Transverse colon (tissue), 4 donors: Measurements from ENCODE around the gene CAMTA1. TPM values are rescaled to one million over a fixed set of nuclear protein-coding genes. Genes with fewer than 3 reads are reported as not detected.
"Not testable (repeated sequence)": the region's sequence is repeated elsewhere in the genome, so short reads cannot be mapped to it uniquely, and the experiment has no call there.

Experiments used
- DNase-seq: peaks from one replicate; pipeline ENCODE4 v3.0.0-alpha.2; 2019
- H3K27ac ChIP-seq, 4 donors: fragments of 200-600 bp; sonication (generic); 2 replicates each; pipeline ENCODE4 v1.5.1; 2016 to 2018; ENCODE audit warnings: inconsistent platforms in 4 of 4
- H3K27me3 ChIP-seq: fragments of 200-600 bp; sonication (generic); 2 replicates; pipeline ENCODE4 v1.5.1; 2017; ENCODE audit warnings: inconsistent platforms
- H3K36me3 ChIP-seq, 4 donors: fragments of 200-600 bp; sonication (generic); 2 replicates each; pipeline ENCODE4 v1.5.1; 2017 to 2019; ENCODE audit warnings: inconsistent platforms in 4 of 4
- H3K4me1 ChIP-seq, 4 donors: fragments of 200-600 bp; sonication (generic); 2 replicates each; pipeline ENCODE4 v1.5.1; 2017 to 2020; ENCODE audit warnings: inconsistent platforms in 4 of 4
- H3K4me3 ChIP-seq, 4 donors: fragments of 200-600 bp; sonication (generic); 1 replicate in 1 of 4; 2 replicates in 3 of 4; pipeline versions ENCODE4 v1.5.1 to v1.6.1; 2017 to 2019; ENCODE audit warnings: inconsistent platforms in 4 of 4
- H3K9me3 ChIP-seq, 2 donors: fragments of 200-600 bp; sonication (generic); 2 replicates each; pipeline ENCODE4 v1.5.1; 2017 to 2019; ENCODE audit warnings: inconsistent platforms in 2 of 2
- EP300 ChIP-seq: sonication (generic); formaldehyde crosslinking; IDR thresholded peaks from one replicate; pipeline ENCODE4 v1.6.1; 2017; ENCODE audit warnings: antibody characterized with exemption, low read depth
- POLR2A ChIP-seq: fragments of 450-650 bp; IDR thresholded peaks from one replicate; pipeline ENCODE4 v1.6.1; 2016; ENCODE audit warnings: antibody characterized with exemption, mild to moderate bottlenecking, moderate library complexity
- POLR2AphosphoS5 ChIP-seq, 3 donors: sonication (generic); formaldehyde crosslinking; IDR thresholded peaks; one replicate each; pipeline ENCODE4 v1.6.1; 2016; ENCODE audit warnings: antibody characterized with exemption in 3 of 3
- WGBS, 2 donors: methylation state at CpG; one replicate each; pipeline ENCODE4 v1.1.5; 2018; ENCODE audit warnings: low coverage in 1 of 2; 5-methylcytosine and 5-hydroxymethylcytosine counted together
- in situ Hi-C, 4 donors: fragments of 200-750 bp; cut with MboI; loops; one replicate each; pipeline versions ENCODE4 v1.15.0 to v1.15.1; 2017; ENCODE audit warnings: low sequenced_read_pairs in 3 of 4, low pct_ligation_motif_present in 1 of 4, low pct_unique_long_range_greater_than_20kb in 1 of 4
- intact Hi-C: fragments of 100-400 bp; cut with DNase I; formaldehyde crosslinking; loops from one replicate; pipeline ENCODE4 v1.15.1; 2023; ENCODE audit warnings: low total_unique reads
- total RNA-seq, 4 donors: library from RNA; depleted of rRNA; stranded (reverse); fragments of >200 nt; gene quantifications; one replicate each; pipeline ENCODE4 v1.1.0, GENCODE V29; 2016
- TF ChIP-seq, protein P1 (sequence below), 5 experiments: fragments of 200-600 bp in 3 of 5; fragments of 450-650 bp in 2 of 5; sonication (generic) in 3 of 5; IDR thresholded peaks; 1 replicate in 2 of 5; 2 replicates in 3 of 5; pipeline ENCODE4 v1.5.1; 2016 to 2017; ENCODE audit warnings: antibody characterized with exemption in 5 of 5, inconsistent platforms in 3 of 5, mild to moderate bottlenecking in 2 of 5, moderate library complexity in 1 of 5

CAMTA1 gene
- total RNA-seq, 4 donors from 2014 or later, result 93.8 to 268 (median 130) TPM

DNA sequence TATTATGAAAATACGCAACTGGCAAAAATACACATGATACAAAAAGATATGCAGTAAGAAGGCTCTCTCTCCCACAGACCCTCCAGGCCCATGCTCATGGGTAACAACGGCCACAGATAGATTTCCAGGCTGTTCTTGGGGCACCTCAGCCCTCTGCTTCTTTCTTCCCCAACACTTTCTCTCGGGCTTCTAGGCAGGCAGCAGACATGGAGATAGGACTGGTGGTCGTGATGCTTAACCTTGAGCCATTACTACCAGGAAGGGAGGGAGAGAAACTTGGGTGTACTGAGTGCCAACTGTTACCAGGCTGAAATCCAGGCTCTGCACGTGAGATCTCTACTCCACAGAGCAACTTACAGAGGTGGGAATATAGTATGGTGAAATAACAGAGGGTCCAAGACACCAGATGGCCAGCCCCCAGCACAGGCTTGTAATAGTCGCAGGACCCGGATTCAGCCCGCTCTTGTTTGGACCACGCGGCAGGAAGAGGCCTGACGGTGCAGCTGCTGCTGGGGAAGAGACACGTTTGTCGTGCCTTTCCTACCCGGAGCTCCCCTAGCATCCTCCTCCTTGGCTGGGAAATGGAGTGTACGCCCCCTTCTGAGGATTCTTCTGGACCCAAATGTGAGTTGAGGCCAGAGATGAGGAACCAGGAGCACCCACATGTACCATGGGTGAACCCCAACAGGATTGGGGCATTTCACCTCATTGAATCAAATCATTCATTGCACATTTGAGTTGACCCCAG, 544.8 kb downstream of the CAMTA1 start:
- WGBS, 2 donors, result 82% methylated on average over 3 to 15 of the region's 15 CpGs

DNA sequence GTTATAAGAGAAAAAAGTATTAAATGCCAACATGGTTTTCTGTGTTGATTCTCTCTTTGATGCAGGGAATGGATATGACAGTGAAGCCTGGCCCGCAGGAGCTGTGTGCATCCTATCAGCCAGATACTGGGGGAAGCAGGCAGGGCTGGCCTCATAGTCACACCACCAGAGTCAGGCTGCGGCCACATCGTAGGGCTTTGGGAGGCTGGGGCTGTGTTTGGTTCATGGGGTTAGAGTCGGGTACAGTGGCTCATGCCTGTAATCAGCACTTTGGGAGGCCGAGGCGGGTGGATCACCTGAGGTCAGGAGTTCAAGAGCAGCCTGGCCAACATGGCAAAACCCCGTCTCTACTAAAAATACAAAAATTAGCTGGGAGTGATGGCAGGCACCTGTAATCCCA, 545.5 kb downstream of the CAMTA1 start:
- intact Hi-C loops, H3K36me3 ChIP-seq, in situ Hi-C loops, DNase-seq, H3K4me3 ChIP-seq, H3K9me3 ChIP-seq, H3K27me3 ChIP-seq, H3K27ac ChIP-seq: not testable (repeated sequence)
- WGBS, 2 donors, result 90% methylated on average over 7 of the region's 7 CpGs; no CpG with 5 or more reads in 1 of the 2 donors
- H3K4me1 ChIP-seq, result peaks cover 8 to 24% (median 12%) of the 10 kb centered on the region in 4 donors

More for the DNA sequence above, 544.8 kb downstream of the CAMTA1 start:
- DNase-seq, result no peak
- H3K36me3 ChIP-seq, result no peaks in the 10 kb centered on the region
- TF ChIP-seq EP300, result no peak
- no peak for TF ChIP-seq POLR2A
- TF ChIP-seq, protein P1, sequence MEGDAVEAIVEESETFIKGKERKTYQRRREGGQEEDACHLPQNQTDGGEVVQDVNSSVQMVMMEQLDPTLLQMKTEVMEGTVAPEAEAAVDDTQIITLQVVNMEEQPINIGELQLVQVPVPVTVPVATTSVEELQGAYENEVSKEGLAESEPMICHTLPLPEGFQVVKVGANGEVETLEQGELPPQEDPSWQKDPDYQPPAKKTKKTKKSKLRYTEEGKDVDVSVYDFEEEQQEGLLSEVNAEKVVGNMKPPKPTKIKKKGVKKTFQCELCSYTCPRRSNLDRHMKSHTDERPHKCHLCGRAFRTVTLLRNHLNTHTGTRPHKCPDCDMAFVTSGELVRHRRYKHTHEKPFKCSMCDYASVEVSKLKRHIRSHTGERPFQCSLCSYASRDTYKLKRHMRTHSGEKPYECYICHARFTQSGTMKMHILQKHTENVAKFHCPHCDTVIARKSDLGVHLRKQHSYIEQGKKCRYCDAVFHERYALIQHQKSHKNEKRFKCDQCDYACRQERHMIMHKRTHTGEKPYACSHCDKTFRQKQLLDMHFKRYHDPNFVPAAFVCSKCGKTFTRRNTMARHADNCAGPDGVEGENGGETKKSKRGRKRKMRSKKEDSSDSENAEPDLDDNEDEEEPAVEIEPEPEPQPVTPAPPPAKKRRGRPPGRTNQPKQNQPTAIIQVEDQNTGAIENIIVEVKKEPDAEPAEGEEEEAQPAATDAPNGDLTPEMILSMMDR (IDR thresholded peaks at IDR 0.05), result no peak
- TF ChIP-seq POLR2AphosphoS5 (IDR thresholded peaks at IDR 0.05), result no peak
- no peaks in the 10 kb centered on the region for H3K9me3 ChIP-seq
- intact Hi-C loops (no loop called here), in situ Hi-C loops (no loop called here)
- H3K27me3 ChIP-seq, result no peaks in the 10 kb centered on the region
- H3K4me1 ChIP-seq, result peaks cover 8 to 18% (median 11%) of the 10 kb centered on the region in 4 donors
- H3K4me3 ChIP-seq, result no peak overlapping the region
- no peak overlapping the region for H3K27ac ChIP-seq

DNA sequence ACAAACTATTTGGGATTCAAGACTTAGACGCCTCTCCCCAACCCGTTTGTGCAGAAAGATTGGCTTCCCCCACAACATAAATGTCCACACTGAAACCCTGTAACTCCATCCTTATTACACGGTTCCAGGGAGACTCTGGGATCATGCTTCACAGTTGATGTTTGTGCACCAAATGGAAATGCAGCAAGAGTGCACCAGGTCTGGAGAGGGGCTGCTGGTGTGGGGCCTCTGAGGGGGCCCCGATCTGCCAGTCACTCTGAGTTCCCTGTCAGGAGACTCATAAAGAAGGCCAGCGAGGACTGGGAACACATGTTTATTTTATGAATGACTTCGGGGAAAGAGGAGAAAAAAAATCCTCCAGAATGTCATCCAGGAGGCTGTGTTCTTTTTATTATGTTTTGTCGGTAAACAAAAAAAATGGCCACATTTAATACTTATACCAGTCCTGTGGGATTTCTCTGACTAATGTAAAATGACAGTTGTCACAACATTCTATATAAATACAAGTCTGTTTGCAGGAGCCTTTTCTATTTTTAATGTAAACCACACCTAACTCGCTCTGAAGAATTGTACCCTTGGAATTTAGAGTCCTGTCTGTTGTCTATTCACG, 546.8 kb downstream of the CAMTA1 start:
- no peaks in the 10 kb centered on the region for H3K27me3 ChIP-seq
- peak overlapping the region in 1 of 4 donors; percentile 40 for H3K27ac ChIP-seq
- no peak overlapping the region for H3K4me3 ChIP-seq
- no peaks in the 10 kb centered on the region for H3K36me3 ChIP-seq
- no peak for DNase-seq
- no peaks in the 10 kb centered on the region for H3K9me3 ChIP-seq
- in situ Hi-C loops, result no loop called here
- 57 to 62% methylated on average over 4 to 9 of the region's 9 CpGs for WGBS, 2 donors
- TF ChIP-seq POLR2A (no peak), EP300 (no peak), POLR2AphosphoS5 (IDR thresholded peaks at IDR 0.05) (no peak)
- TF ChIP-seq, protein P1 (IDR thresholded peaks at IDR 0.05), result no peak
- H3K4me1 ChIP-seq, result peaks cover 8 to 24% (median 13%) of the 10 kb centered on the region in 4 donors
- intact Hi-C loops, result no loop called here

DNA sequence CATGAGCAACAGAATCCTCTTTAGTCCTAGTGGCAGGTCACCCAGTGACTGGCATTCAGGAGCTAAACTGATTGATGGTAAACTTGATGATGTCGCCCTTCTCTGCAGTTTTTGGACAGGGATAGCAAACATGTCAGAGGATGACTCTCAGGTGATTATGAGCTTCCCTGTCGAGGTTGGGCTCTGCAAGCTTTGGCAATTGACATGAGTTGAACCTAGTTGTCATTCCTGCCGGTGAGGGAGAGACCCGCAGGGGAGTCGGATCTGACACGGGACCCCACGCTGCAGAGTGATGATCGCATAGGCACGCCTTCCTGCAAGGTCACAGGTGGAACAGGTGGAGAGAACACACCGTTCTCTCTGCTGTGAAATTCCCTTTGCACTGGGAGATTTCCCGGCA, 547.8 kb downstream of the CAMTA1 start:
- Histone ChIP-seq H3K27ac (peak overlapping the region; percentile 54 to 72 (median 70)), H3K4me3 (no peak overlapping the region), H3K27me3 (no peaks in the 10 kb centered on the region), H3K4me1 (peaks cover 8 to 24% (median 13%) of the 10 kb centered on the region in 4 donors), H3K9me3 (no peaks in the 10 kb centered on the region), H3K36me3 (no peaks in the 10 kb centered on the region)
- DNase-seq, result no peak
- intact Hi-C loops, result no loop called here
- in situ Hi-C loops, result no loop called here
- 60 to 83% methylated on average over 1 to 10 of the region's 11 CpGs for WGBS, 2 donors
- TF ChIP-seq POLR2A (no peak), POLR2AphosphoS5 (IDR thresholded peaks at IDR 0.05) (no peak), EP300 (no peak)
- TF ChIP-seq, protein P1 (IDR thresholded peaks at IDR 0.05), result no peak
